ENCODE data around the gene PAX7.

PAX7 gene

GRCh38 chr1:18682375-18682774 is 51.7 kb downstream of the PAX7 start:
- TF ChIP-seq ZNF8 (CRISPR knock-in tag; IDR thresholded peaks at IDR 0.05) (no peak), ISL1 (CRISPR knock-in tag; IDR thresholded peaks at IDR 0.05) (no peak), TSHZ2 (CRISPR knock-in tag; IDR thresholded peaks at IDR 0.05) (no peak)
- ATAC-seq = no peak

GRCh38 chr1:18684303-18684702 is 53.7 kb downstream of the PAX7 start:
- TF ChIP-seq ZNF565 (CRISPR knock-in tag; conservative IDR thresholded peaks at IDR 0.05; ENCODE audit: low read depth) = no peak
- TF ChIP-seq ZNF70 (CRISPR knock-in tag; IDR thresholded peaks at IDR 0.05) = no peak
- ATAC-seq = no peak

- TF ChIP-seq RARB (CRISPR knock-in tag; IDR thresholded peaks at IDR 0.05) (no peak), ZNF8 (CRISPR knock-in tag; IDR thresholded peaks at IDR 0.05) (no peak), OSR1 (CRISPR knock-in tag; IDR thresholded peaks at IDR 0.05) (no peak), BACH2 (CRISPR knock-in tag; IDR thresholded peaks at IDR 0.05; ENCODE audit: borderline replicate concordance) (no peak), ZNF70 (CRISPR knock-in tag; IDR thresholded peaks at IDR 0.05) (no peak), POU6F1 (CRISPR knock-in tag; IDR thresholded peaks at IDR 0.05; ENCODE audit: borderline replicate concordance, low read depth) (no peak), ESRRG (CRISPR knock-in tag; IDR thresholded peaks at IDR 0.05) (no peak), CSDC2 (CRISPR knock-in tag; IDR thresholded peaks at IDR 0.05) (no peak)
- ATAC-seq = no peak
These were observed 55.9 kb downstream of the PAX7 start for GRCh38 chr1:18686540-18686939.

GRCh38 chr1:18687273-18687672 is 56.6 kb downstream of the PAX7 start:
- TF ChIP-seq ISL1 (CRISPR knock-in tag; IDR thresholded peaks at IDR 0.05) = no peak
- TF ChIP-seq POU6F1 (CRISPR knock-in tag; IDR thresholded peaks at IDR 0.05; ENCODE audit: borderline replicate concordance, low read depth) = no peak
- no peak for TF ChIP-seq ARNTL (CRISPR knock-in tag; IDR thresholded peaks at IDR 0.05; ENCODE audit: borderline replicate concordance, low read depth)
- no peak for TF ChIP-seq CREB5 (CRISPR knock-in tag; IDR thresholded peaks at IDR 0.05; ENCODE audit: low read depth)
- no peak for ATAC-seq

- TF ChIP-seq CREB5 (CRISPR knock-in tag; IDR thresholded peaks at IDR 0.05; ENCODE audit: low read depth) (no peak), BACH2 (CRISPR knock-in tag; IDR thresholded peaks at IDR 0.05; ENCODE audit: borderline replicate concordance) (no peak), TOX (CRISPR knock-in tag; IDR thresholded peaks at IDR 0.05; ENCODE audit: borderline replicate concordance) (no peak), ZC3H10 (CRISPR knock-in tag; IDR thresholded peaks at IDR 0.05) (no peak), ZNF565 (CRISPR knock-in tag; conservative IDR thresholded peaks at IDR 0.05; ENCODE audit: low read depth) (no peak), OSR1 (CRISPR knock-in tag; IDR thresholded peaks at IDR 0.05) (no peak), ZFP30 (CRISPR knock-in tag; IDR thresholded peaks at IDR 0.05) (no peak)
- no peak for ATAC-seq
These were observed 61.0 kb downstream of the PAX7 start for GRCh38 chr1:18691648-18692047.
